T-cell (primary cell): ENCODE data around the gene DCUN1D4. TPM values are rescaled to one million over a fixed set of nuclear protein-coding genes. Genes with fewer than 3 reads are reported as not detected.

Experiments
- ATAC-seq, 4 experiments: fragments of 200-7000 bp in 3 of 4; fragments of 150-1000 bp in 1 of 4; cut with Tn5 transposase; replicated peaks in 1 of 4; 1 replicate in 3 of 4; 2 replicates in 1 of 4; pipeline ENCODE4 v1.10.0; 2021; ENCODE audit warnings: moderate library complexity in 3 of 4, mild to moderate bottlenecking in 2 of 4, moderate number of reproducible peaks in 1 of 4
- CTCF ChIA-PET, 2 donors: fragments of 300-600 bp; sonication (Branson Sonifier 250); formaldehyde crosslinking; loops; one replicate each; lab custom pipeline; 2022; ENCODE audit warnings: antibody characterized with exemption in 2 of 2; lab: Charles Lee
- POLR2A ChIA-PET, 2 donors: fragments of 300-600 bp; sonication (Branson Sonifier 250); formaldehyde crosslinking; loops; one replicate each; lab custom pipeline; 2022; ENCODE audit warnings: antibody characterized with exemption in 2 of 2; lab: Charles Lee
- DNase-seq, 35 experiments: peaks; one replicate each; pipeline versions ENCODE4 v3.0.0 to v3.0.0-alpha.2; 2013 to 2023
- H3K27ac ChIP-seq: one replicate; pipeline ENCODE4 v1.5.1; 2013; ENCODE audit warnings: low read length
- H3K27me3 ChIP-seq, 2 experiments: replicated peaks in 1 of 2; 1 replicate in 1 of 2; 2 replicates in 1 of 2; pipeline versions ENCODE4 v1.6.1 to v1.7.0; 2013; ENCODE audit warnings: low read length in 1 of 2, mixed read lengths in 1 of 2; ENCODE audit not compliant: control insufficient read depth in 2 of 2, insufficient read depth in 2 of 2; ENCODE audit errors: extremely low read depth in 1 of 2
- H3K36me3 ChIP-seq, 2 donors: 1 replicate in 1 of 2; 2 replicates in 1 of 2; pipeline versions ENCODE4 v1.6.1 to v1.7.0; 2013; ENCODE audit warnings: low read length in 1 of 2; ENCODE audit not compliant: control insufficient read depth in 2 of 2, insufficient read depth in 1 of 2; ENCODE audit errors: extremely low read depth in 1 of 2
- H3K4me1 ChIP-seq, 2 experiments: 1 replicate in 1 of 2; 2 replicates in 1 of 2; pipeline versions ENCODE4 v1.6.1 to v1.7.0; 2013; ENCODE audit warnings: low read length in 2 of 2, mixed read lengths in 1 of 2; ENCODE audit not compliant: insufficient read depth in 2 of 2, control insufficient read depth in 1 of 2; ENCODE audit errors: extremely low read depth in 1 of 2
- H3K4me3 ChIP-seq, 2 donors: 1 replicate in 1 of 2; 2 replicates in 1 of 2; pipeline versions ENCODE4 v1.5.1 to v1.7.0; 2013; ENCODE audit warnings: mild to moderate bottlenecking in 2 of 2, low read length in 1 of 2, moderate library complexity in 1 of 2; ENCODE audit not compliant: control insufficient read depth in 1 of 2; ENCODE audit errors: extremely low read depth in 1 of 2
- H3K9me3 ChIP-seq: 2 replicates; pipeline ENCODE4 v1.7.0; 2013
- H3K27ac Mint-ChIP-seq, 2 donors: one replicate each; pipeline ENCODE4 v1.8.0; 2020 to 2021; ENCODE audit warnings: mild to moderate bottlenecking in 2 of 2, mixed read lengths in 2 of 2
- H3K27me3 Mint-ChIP-seq, 2 donors: one replicate each; pipeline ENCODE4 v1.8.0; 2021 to 2022; ENCODE audit warnings: mixed read lengths in 2 of 2
- H3K36me3 Mint-ChIP-seq: one replicate; pipeline ENCODE4 v1.8.0; 2021; ENCODE audit warnings: mixed read lengths
- H3K4me1 Mint-ChIP-seq, 3 donors: one replicate each; pipeline ENCODE4 v1.8.0; 2020 to 2022; ENCODE audit warnings: mixed read lengths in 3 of 3, mild to moderate bottlenecking in 1 of 3
- H3K4me3 Mint-ChIP-seq, 3 donors: one replicate each; pipeline ENCODE4 v1.8.0; 2020 to 2022; ENCODE audit warnings: mild to moderate bottlenecking in 3 of 3, mixed read lengths in 3 of 3, moderate library complexity in 3 of 3
- H3K9me3 Mint-ChIP-seq, 3 donors: one replicate each; pipeline ENCODE4 v1.8.0; 2020 to 2022; ENCODE audit warnings: mixed read lengths in 3 of 3
- WGBS: methylation state at CpG from one replicate; pipeline ENCODE4 v1.1.5; 2013; ENCODE audit warnings: missing lambda C conversion rate; ENCODE audit not compliant: insufficient coverage; 5-methylcytosine and 5-hydroxymethylcytosine counted together
- total RNA-seq, 35 experiments: library from RNA in 6 of 35; stranded (reverse) in 6 of 35; fragments of 120-200 nt in 1 of 35; gene quantifications; one replicate each; pipeline versions ENCODE4 v1.2.1 to v1.2.4 and lab custom pipeline; 2013 to 2026

The DCUN1D4 gene
- total RNA-seq, 5 donors from 2014 or later (not counting 1 experiment from before 2014, with no cell fraction given): 35.6 to 47.1 (median 37.3) TPM

- CTCF ChIA-PET: interaction anchor here (0.9 to 1.1 kb wide), 2 partner anchors 12 to 195 kb away, joined by 3 read pairs; no protein-coding TSS in a partner anchor
- DNase-seq: no peak
- H3K27ac ChIP-seq: no peak overlapping the region
- Mint-ChIP-seq H3K36me3 (no peaks in the 10 kb centered on the region), H3K9me3 (no peaks in the 10 kb centered on the region), H3K27me3 (peaks cover 5 to 6% of the 10 kb centered on the region in 2 donors), H3K4me3 (no peak overlapping the region), H3K27ac (no peak overlapping the region), H3K4me1 (no peaks in the 10 kb centered on the region)
- no CpG with 5 or more reads among the region's 1 CpG for WGBS
- no peaks in the 10 kb centered on the region for H3K36me3 ChIP-seq
- H3K4me1 ChIP-seq: no peaks in the 10 kb centered on the region
- peaks cover 0 to 3% of the 10 kb centered on the region in 2 experiments for H3K27me3 ChIP-seq
- no peak for ATAC-seq
- no peaks in the 10 kb centered on the region for H3K9me3 ChIP-seq
- no peak overlapping the region for H3K4me3 ChIP-seq
- POLR2A ChIA-PET: no interaction called here
Measured at GRCh38 chr4:51835079-51835478, 7.9 kb upstream of the DCUN1D4 start.

GRCh38 chr4:51835855-51836254 is 7.1 kb upstream of the DCUN1D4 start:
- no peak for ATAC-seq
- Mint-ChIP-seq H3K36me3 (no peaks in the 10 kb centered on the region), H3K27me3 (peaks cover 4 to 6% of the 10 kb centered on the region in 2 donors), H3K27ac (no peak overlapping the region), H3K4me3 (no peak overlapping the region), H3K9me3 (no peaks in the 10 kb centered on the region), H3K4me1 (no peaks in the 10 kb centered on the region)
- H3K36me3 ChIP-seq: no peaks in the 10 kb centered on the region
- no peaks in the 10 kb centered on the region for H3K9me3 ChIP-seq
- WGBS: no CpG with 5 or more reads among the region's 1 CpG
- H3K27me3 ChIP-seq: no peaks in the 10 kb centered on the region
- ChIA-PET CTCF (interaction anchor here (0.9 to 1.1 kb wide), 2 partner anchors 11 to 194 kb away, joined by 3 read pairs; no protein-coding TSS in a partner anchor), POLR2A (no interaction called here)
- H3K27ac ChIP-seq: no peak overlapping the region
- H3K4me3 ChIP-seq: no peak overlapping the region
- no peak for DNase-seq
- H3K4me1 ChIP-seq: no peaks in the 10 kb centered on the region

GRCh38 chr4:51836549-51836948 is 6.4 kb upstream of the DCUN1D4 start:
- peaks cover 4 to 6% of the 10 kb centered on the region in 2 donors for H3K27me3 Mint-ChIP-seq
- CTCF ChIA-PET: no interaction called here
- no peak overlapping the region for H3K27ac Mint-ChIP-seq
- Histone ChIP-seq H3K27ac (no peak overlapping the region), H3K4me1 (no peaks in the 10 kb centered on the region), H3K4me3 (no peak overlapping the region), H3K27me3 (no peaks in the 10 kb centered on the region), H3K9me3 (no peaks in the 10 kb centered on the region), H3K36me3 (no peaks in the 10 kb centered on the region)
- H3K36me3 Mint-ChIP-seq: no peaks in the 10 kb centered on the region
- WGBS: no CpG with 5 or more reads among the region's 4 CpGs
- H3K4me3 Mint-ChIP-seq: no peak overlapping the region
- ATAC-seq (no peak), DNase-seq (no peak)
- no peaks in the 10 kb centered on the region for H3K9me3 Mint-ChIP-seq
- POLR2A ChIA-PET: no interaction called here
- no peaks in the 10 kb centered on the region for H3K4me1 Mint-ChIP-seq

- peaks cover 11 to 14% of the 10 kb centered on the region in 2 experiments for H3K4me1 ChIP-seq
- ATAC-seq (no peak), DNase-seq (no peak)
- H3K9me3 Mint-ChIP-seq: no peaks in the 10 kb centered on the region
- WGBS: no CpG with 5 or more reads among the region's 4 CpGs
- POLR2A ChIA-PET: interaction anchor here in 1 of 2 donors (0.6 kb wide), 1 partner anchor 9 kb away, joined by 3 read pairs; no protein-coding TSS in a partner anchor
- H3K27ac Mint-ChIP-seq: no peak overlapping the region
- H3K27ac ChIP-seq: no peak overlapping the region
- H3K27me3 Mint-ChIP-seq: peaks cover 0 to 6% of the 10 kb centered on the region in 2 donors
- no peaks in the 10 kb centered on the region for H3K27me3 ChIP-seq
- no peaks in the 10 kb centered on the region for H3K36me3 Mint-ChIP-seq
- CTCF ChIA-PET: interaction anchor here in 1 of 2 donors (1.8 kb wide), 1 partner anchor 8 kb away, joined by 5 read pairs; no protein-coding TSS in a partner anchor
- no peak overlapping the region for H3K4me3 Mint-ChIP-seq
- H3K4me1 Mint-ChIP-seq: peaks cover 15 to 21% (median 16%) of the 10 kb centered on the region in 3 donors
- no peaks in the 10 kb centered on the region for H3K36me3 ChIP-seq
- no peak overlapping the region for H3K4me3 ChIP-seq
- no peaks in the 10 kb centered on the region for H3K9me3 ChIP-seq
Measured at GRCh38 chr4:51840781-51841180, 2.2 kb upstream of the DCUN1D4 start.

- Histone ChIP-seq H3K36me3 (no peaks in the 10 kb centered on the region), H3K27ac (peak overlapping the region; percentile 13), H3K4me1 (peaks cover 11 to 14% of the 10 kb centered on the region in 2 experiments), H3K27me3 (no peaks in the 10 kb centered on the region), H3K4me3 (peak overlapping the region; percentile 75 to 89), H3K9me3 (no peaks in the 10 kb centered on the region)
- DNase-seq (peak in 3 of 35 experiments; percentile 3 to 11 (median 3)), ATAC-seq (no peak)
- peak overlapping the region; percentile 94 to 99 (median 94) for H3K4me3 Mint-ChIP-seq
- WGBS: 4% methylated on average over 18 of the region's 20 CpGs
- ChIA-PET CTCF (interaction anchor here (1.1 to 1.8 kb wide), 4 partner anchors 9 to 184 kb away, joined by 3 to 6 read pairs (median 4); no protein-coding TSS in a partner anchor), POLR2A (no interaction called here)
- H3K27ac Mint-ChIP-seq: peak overlapping the region; percentile 89 to 93
- no peaks in the 10 kb centered on the region for H3K9me3 Mint-ChIP-seq
- H3K27me3 Mint-ChIP-seq: no peaks in the 10 kb centered on the region
- H3K4me1 Mint-ChIP-seq: peaks cover 17 to 33% (median 19%) of the 10 kb centered on the region in 3 donors
- H3K36me3 Mint-ChIP-seq: no peaks in the 10 kb centered on the region
Measured at GRCh38 chr4:51842167-51842553, 793 bp upstream of the DCUN1D4 start.

GRCh38 chr4:51843309-51844152 is 578 bp downstream of the DCUN1D4 start:
- H3K27me3 Mint-ChIP-seq: no peaks in the 10 kb centered on the region
- peaks cover 22 to 42% (median 24%) of the 10 kb centered on the region in 3 donors for H3K4me1 Mint-ChIP-seq
- under 1% methylated on average over 22 of the region's 64 CpGs for WGBS
- ATAC-seq (peak; percentile 17 to 21 (median 20)), DNase-seq (peak in 32 of 35 experiments; percentile 16 to 67 (median 45))
- H3K27ac Mint-ChIP-seq: peak overlapping the region; percentile 71 to 82
- no peaks in the 10 kb centered on the region for H3K36me3 Mint-ChIP-seq
- Histone ChIP-seq H3K9me3 (no peaks in the 10 kb centered on the region), H3K4me3 (peak overlapping the region; percentile 75 to 89), H3K27ac (peak overlapping the region; percentile 66), H3K4me1 (peaks cover 11 to 14% of the 10 kb centered on the region in 2 experiments), H3K36me3 (no peaks in the 10 kb centered on the region), H3K27me3 (no peaks in the 10 kb centered on the region)
- H3K4me3 Mint-ChIP-seq: peak overlapping the region; percentile 89 to 99 (median 94)
- ChIA-PET POLR2A (interaction anchor here in 1 of 2 donors (0.6 to 0.8 kb wide), 2 partner anchors 7 to 37 kb away, joined by 3 read pairs; no protein-coding TSS in a partner anchor), CTCF (interaction anchor here in 1 of 2 donors (0.7 to 1.4 kb wide), 4 partner anchors 12 to 52 kb away, joined by 4 to 7 read pairs (median 5); no protein-coding TSS in a partner anchor)
- H3K9me3 Mint-ChIP-seq: no peaks in the 10 kb centered on the region
